ENCODE data around the gene TMEM150B. TPM values are rescaled to one million over a fixed set of nuclear protein-coding genes. Genes with fewer than 3 reads are reported as not detected.

Gene TMEM150B
- total RNA-seq, 4 donors from 2014 or later: 1.3 TPM; not detected in 3

DNA sequence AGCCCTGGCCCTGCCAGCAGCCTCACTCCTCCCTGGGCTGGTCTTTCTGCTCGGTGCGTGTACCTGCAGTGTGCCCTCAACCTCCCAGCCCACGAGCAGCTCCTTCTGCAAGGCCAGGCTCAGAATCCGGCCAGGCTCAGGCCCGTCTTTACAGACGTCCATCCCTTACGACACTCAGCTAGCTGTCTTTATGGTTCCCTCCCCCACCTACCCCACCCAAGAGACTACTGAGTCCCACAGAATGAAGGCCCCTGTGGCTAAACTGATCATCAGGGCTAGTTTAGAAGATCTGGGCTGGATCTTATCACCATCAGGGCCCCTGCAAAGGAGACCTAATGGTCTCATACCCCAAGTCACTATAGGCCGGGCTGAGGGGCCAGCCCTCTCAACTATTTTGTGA is 10.7 kb downstream of the TMEM150B start:
- Histone ChIP-seq H3K27me3 (no peaks in the 10 kb centered on the region), H3K27ac (no peak overlapping the region), H3K9me3 (no peaks in the 10 kb centered on the region), H3K36me3 (no peaks in the 10 kb centered on the region), H3K4me1 (no peaks in the 10 kb centered on the region), H3K4me3 (replicated peaks in 1 of 3) (no peak overlapping the region)
- 84 to 92% methylated on average over 8 of the region's 8 CpGs for WGBS, 2 donors
- DNase-seq: no peak
- intact Hi-C loops (cut with DNase I): no loop called here
- TF ChIP-seq POLR2A (IDR thresholded peaks at IDR 0.05): no peak
- TF ChIP-seq, protein P1, sequence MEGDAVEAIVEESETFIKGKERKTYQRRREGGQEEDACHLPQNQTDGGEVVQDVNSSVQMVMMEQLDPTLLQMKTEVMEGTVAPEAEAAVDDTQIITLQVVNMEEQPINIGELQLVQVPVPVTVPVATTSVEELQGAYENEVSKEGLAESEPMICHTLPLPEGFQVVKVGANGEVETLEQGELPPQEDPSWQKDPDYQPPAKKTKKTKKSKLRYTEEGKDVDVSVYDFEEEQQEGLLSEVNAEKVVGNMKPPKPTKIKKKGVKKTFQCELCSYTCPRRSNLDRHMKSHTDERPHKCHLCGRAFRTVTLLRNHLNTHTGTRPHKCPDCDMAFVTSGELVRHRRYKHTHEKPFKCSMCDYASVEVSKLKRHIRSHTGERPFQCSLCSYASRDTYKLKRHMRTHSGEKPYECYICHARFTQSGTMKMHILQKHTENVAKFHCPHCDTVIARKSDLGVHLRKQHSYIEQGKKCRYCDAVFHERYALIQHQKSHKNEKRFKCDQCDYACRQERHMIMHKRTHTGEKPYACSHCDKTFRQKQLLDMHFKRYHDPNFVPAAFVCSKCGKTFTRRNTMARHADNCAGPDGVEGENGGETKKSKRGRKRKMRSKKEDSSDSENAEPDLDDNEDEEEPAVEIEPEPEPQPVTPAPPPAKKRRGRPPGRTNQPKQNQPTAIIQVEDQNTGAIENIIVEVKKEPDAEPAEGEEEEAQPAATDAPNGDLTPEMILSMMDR (IDR thresholded peaks at IDR 0.05): no peak

DNA sequence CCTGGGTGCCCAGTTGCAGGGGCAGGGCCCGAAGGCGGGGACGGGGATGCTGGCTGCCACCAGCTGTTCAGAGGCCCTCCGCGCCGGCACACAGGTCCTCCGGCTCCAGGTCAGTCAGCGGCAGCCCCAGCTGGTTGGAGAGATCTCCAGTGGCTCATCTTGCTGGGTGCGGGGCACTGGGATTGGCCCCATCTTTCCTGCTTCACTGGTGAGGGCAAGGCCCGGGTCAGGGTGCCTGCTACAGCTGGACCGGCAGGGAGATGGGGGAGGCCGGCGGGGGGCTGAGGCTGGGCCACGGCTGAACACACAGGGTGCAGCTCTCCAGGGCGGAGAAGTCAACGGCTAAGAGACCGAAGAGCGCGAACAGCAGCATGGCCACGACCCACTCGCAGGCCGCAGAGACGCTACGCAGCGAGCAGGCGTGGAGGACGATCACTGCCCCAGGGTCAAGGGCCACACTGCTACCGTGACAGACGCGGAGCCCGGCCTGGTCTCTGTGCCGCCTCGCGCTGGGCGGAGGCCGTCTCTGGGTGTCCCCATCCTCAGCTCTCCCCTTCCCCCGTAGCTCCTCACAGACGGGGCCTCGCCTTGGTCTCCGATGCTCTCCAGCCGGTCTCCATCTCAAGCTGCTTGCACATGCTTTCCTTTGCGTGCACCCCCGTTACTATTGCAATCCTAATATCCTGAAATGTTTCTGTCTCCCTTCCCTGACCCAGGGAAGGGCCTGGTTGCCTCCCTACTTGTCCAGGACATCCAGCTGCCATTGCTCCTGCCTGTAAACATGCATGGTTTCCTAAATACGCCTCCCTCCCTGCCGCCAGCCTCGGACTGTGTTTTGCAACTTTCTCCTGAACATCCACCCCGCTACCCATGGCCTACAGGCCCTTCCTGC is 12.3 kb downstream of the TMEM150B start:
- DNase-seq: no peak
- no peak for TF ChIP-seq POLR2A (IDR thresholded peaks at IDR 0.05)
- TF ChIP-seq, protein P1 (IDR thresholded peaks at IDR 0.05): no peak
- H3K4me3 ChIP-seq (replicated peaks in 1 of 3): no peak overlapping the region
- WGBS, 2 donors: 84 to 86% methylated on average over 44 to 47 of the region's 47 CpGs
- H3K36me3 ChIP-seq: no peaks in the 10 kb centered on the region
- H3K4me1 ChIP-seq: no peaks in the 10 kb centered on the region
- no peak overlapping the region for H3K27ac ChIP-seq
- no peaks in the 10 kb centered on the region for H3K9me3 ChIP-seq
- H3K27me3 ChIP-seq: no peaks in the 10 kb centered on the region
- intact Hi-C loops (cut with DNase I): no loop called here

DNA sequence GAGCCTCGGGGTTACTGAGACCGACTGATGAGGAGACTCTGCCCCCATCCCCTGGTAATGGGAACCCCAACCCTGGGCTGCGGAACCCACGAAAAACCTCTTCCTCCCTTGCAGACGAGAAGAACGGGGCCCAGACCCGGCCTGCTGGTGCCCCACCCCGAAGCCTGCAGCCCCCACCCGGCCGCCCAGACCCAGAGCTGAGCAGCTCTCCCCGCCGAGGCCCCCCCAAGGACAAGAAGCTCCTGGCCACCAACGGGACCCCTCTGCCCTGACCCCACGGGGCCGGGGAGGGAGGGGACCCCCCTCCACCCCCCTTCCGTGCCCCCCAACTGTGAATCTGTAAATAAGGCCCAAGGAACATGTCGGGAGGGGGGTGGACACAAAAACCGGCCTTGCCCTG is 13.3 kb downstream of the TMEM150B start:
- H3K4me1 ChIP-seq: no peaks in the 10 kb centered on the region
- no peak overlapping the region for H3K27ac ChIP-seq
- H3K9me3 ChIP-seq: no peaks in the 10 kb centered on the region
- no peaks in the 10 kb centered on the region for H3K36me3 ChIP-seq
- TF ChIP-seq POLR2A (IDR thresholded peaks at IDR 0.05): no peak
- TF ChIP-seq, protein P1 (IDR thresholded peaks at IDR 0.05): no peak
- no peak overlapping the region for H3K4me3 ChIP-seq (replicated peaks in 1 of 3)
- 94 to 96% methylated on average over 4 to 6 of the region's 18 CpGs for WGBS, 2 donors
- intact Hi-C loops (cut with DNase I): no loop called here
- H3K27me3 ChIP-seq: no peaks in the 10 kb centered on the region
- DNase-seq: no peak

DNA sequence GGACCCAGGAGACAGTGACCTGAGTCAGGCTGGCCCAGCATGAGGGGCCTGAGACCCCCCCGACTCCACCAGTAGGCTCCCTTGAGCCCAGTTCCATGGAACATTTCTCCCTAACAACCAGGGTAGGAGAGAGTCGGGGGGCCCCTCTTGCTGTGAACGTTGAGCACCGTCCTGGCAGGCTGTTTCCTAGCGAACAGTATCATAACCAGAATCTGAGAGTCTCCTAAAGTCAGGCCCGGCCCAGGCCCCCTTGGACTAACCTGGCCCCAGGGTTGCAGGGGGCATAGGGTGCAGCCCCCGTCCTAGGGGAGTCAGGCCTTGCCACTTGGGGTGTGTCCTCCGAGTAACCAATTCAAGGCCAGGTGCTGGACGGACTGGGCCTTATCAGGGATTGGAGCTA is 13.7 kb downstream of the TMEM150B start:
- TF ChIP-seq POLR2A (IDR thresholded peaks at IDR 0.05): no peak
- TF ChIP-seq, protein P1 (IDR thresholded peaks at IDR 0.05): no peak
- H3K4me1 ChIP-seq: no peaks in the 10 kb centered on the region
- H3K36me3 ChIP-seq: no peaks in the 10 kb centered on the region
- no peaks in the 10 kb centered on the region for H3K9me3 ChIP-seq
- 83 to 94% methylated on average over 3 to 8 of the region's 9 CpGs for WGBS, 2 donors
- no peaks in the 10 kb centered on the region for H3K27me3 ChIP-seq
- H3K27ac ChIP-seq: no peak overlapping the region
- no peak for DNase-seq
- no peak overlapping the region for H3K4me3 ChIP-seq (replicated peaks in 1 of 3)
- intact Hi-C loops (cut with DNase I): no loop called here

GRCh38 chr19:55310498-55310897 is 14.6 kb downstream of the TMEM150B start:
- Histone ChIP-seq H3K27ac (no peak overlapping the region), H3K27me3 (no peaks in the 10 kb centered on the region), H3K36me3 (no peaks in the 10 kb centered on the region), H3K9me3 (no peaks in the 10 kb centered on the region), H3K4me1 (no peaks in the 10 kb centered on the region), H3K4me3 (replicated peaks in 1 of 3) (no peak overlapping the region)
- TF ChIP-seq, protein P1 (IDR thresholded peaks at IDR 0.05): no peak
- TF ChIP-seq POLR2A (IDR thresholded peaks at IDR 0.05): no peak
- intact Hi-C loops (cut with DNase I): no loop called here
- no peak for DNase-seq
- WGBS, 2 donors: 76 to 89% methylated on average over 4 to 7 of the region's 7 CpGs
